ENCODE results near the gene ABR.
"Not testable (repeated sequence)": the region's sequence is repeated elsewhere in the genome, so short reads cannot be mapped to it uniquely, and the experiment has no call there.

ABR gene

GRCh38 chr17:1174263-1174880 lies 5.4 kb downstream of the ABR start:
- DNase-seq (ENCODE audit: extremely low read depth in 1 of 2, low read depth in 1 of 2): no peak

- DNase-seq (ENCODE audit: extremely low read depth in 1 of 2, low read depth in 1 of 2): no peak
Observed at GRCh38 chr17:1173432-1174262, 6.1 kb downstream of the ABR start.

DNA sequence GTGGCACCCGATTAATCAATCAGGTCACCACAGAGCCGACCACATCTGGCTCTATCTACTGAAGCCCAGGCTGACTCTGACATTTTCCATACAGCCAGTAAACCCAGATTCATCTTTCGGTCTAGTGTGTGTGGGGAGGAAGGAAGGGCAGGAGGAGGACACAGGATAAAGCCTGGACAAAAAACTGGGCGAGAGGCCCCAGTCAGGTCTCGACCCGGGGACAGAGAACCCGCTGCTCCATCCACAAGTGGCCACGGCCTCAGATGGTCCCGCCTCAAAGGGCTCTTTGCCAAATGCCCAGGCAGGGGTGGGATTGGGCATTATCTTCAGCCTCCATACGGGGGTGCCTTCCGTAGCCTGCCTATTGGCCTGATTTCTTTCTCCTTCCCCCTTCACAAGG lies 7.8 kb downstream of the ABR start:
- no peak for DNase-seq (ENCODE audit: extremely low read depth in 1 of 2, low read depth in 1 of 2)

DNA sequence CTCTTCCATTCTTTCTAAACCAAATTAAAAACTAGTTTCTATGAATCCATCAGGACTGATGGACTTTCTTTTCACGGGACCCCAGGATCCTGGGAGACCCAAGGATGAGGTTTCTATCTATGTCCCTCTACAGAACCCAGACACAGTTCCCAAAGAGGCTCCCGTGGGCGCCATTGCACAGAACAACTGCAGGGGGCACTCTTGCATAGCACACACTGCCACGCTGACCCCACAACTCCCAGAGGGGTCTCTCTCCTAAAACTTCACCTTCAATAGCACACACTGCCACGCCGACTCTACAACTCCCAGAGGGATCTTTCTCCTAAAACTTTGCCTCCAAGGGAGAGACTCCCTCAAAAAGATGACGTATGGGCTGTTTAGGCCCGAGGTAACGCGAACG lies 9.0 kb downstream of the ABR start:
- DNase-seq (ENCODE audit: extremely low read depth in 1 of 2, low read depth in 1 of 2): no peak

GRCh38 chr17:1169929-1170312 lies 9.9 kb downstream of the ABR start:
- DNase-seq (ENCODE audit: extremely low read depth in 1 of 2, low read depth in 1 of 2): no peak

DNA sequence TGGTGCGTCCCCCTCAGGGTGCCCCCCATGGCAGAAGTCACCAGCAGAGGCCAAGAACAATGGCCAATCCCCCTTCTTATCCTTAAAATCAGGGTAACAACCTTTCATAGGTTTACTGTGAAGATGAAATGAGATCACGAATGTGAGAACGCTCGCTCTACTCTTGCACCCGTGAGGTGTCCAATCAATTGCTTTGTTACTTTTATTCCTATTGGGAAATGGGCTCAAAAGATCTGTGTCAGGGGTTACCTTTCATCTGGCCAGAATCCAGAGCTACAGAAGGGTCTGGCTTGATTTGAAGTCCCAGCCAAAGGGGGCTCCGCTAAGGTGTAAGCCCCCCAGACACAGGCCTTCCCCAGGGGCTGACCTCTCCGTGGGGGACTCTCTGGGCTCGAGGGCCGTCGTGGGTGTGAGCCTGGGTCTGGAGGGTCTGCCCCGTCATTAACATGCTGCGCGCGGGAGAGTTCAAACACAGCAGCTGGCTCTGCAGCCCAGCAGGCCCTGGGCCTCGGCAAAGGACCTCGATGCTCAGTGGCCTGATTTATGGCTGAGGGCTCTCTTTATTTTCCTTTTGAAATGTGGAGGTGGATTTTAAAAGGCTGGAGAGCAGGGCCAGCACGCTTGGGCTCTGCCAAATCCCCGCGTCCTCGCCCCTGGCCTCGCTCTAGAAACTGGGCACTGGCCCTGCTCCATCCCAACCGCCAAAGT lies 10.4 kb downstream of the ABR start:
- DNase-seq (ENCODE audit: extremely low read depth in 1 of 2, low read depth in 1 of 2): no peak

- DNase-seq (ENCODE audit: extremely low read depth in 1 of 2, low read depth in 1 of 2): no peak
Observed at GRCh38 chr17:1168533-1169220, 11.1 kb downstream of the ABR start.

DNA sequence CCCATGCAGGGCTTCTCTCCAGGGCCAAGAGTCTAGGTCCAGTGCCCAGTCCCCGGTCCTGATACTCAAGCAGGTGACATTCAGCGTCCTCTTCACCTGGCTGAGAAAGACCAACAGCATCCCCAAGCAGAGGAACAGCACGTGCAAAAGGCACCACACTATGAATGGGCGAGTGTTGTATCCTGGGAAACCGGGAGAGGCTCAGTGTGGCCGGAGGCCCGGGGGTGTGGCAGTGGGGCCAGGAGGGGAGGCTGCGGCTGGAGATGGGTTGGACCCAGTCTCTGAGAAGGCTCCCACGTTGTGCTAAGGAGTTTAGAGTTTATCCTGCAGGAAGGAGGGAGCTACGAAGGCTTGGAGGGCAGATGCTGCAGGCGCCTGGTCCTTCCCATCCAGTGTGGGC lies 13.5 kb downstream of the ABR start:
- no peak for DNase-seq (ENCODE audit: extremely low read depth in 1 of 2, low read depth in 1 of 2)

DNA sequence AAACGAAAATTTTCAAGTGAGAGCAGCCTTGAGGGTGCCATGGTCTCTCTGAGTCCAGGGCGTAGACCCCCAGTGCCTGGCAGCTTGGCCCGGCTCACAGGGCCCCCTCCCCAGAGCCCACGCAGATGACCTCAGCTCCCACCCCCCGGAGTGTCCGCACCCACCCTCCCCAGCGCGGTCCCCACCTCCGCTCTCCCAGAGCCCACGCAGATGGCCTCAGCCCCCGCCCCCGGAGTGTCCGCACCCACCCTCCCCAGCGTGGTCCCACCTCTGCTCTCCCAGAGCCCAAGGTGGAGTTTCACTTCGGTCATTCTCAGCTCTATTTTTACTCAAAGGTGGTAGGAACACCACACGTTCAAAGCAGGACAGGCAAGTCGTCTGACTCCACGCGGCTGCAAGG lies 13.9 kb downstream of the ABR start:
- DNase-seq (ENCODE audit: extremely low read depth in 1 of 2, low read depth in 1 of 2): no peak

DNA sequence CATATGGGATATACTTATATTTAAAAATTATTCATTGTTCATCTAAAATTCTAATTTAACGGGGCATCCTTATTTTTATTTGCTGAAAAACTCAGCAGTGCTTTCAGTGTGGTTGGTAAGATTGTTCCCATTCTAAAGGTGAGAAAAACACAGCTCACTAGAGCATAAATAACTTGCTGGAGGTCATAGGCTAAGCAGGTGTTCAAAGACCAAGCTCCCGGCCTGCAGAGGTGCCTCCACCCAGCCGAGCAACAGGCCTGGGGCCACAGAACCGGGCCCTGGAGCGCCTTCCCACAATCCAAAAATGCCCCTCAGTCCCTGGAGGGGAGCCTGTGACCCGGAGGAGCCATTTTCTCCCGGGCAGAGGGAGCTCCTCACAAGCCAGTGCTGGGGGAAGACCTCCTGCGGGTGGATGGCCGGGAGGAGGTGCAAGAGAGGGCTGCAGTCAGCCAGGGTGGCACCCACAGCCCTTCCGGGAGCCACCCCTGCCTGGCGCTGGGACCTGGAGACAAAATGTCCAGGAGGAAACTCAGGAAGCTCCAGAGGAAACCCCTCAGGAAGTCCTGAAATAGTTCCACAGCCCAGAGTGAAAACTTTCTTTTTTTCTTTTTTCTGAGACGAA lies 14.7 kb downstream of the ABR start:
- DNase-seq (ENCODE audit: extremely low read depth in 1 of 2, low read depth in 1 of 2): no peak

DNA sequence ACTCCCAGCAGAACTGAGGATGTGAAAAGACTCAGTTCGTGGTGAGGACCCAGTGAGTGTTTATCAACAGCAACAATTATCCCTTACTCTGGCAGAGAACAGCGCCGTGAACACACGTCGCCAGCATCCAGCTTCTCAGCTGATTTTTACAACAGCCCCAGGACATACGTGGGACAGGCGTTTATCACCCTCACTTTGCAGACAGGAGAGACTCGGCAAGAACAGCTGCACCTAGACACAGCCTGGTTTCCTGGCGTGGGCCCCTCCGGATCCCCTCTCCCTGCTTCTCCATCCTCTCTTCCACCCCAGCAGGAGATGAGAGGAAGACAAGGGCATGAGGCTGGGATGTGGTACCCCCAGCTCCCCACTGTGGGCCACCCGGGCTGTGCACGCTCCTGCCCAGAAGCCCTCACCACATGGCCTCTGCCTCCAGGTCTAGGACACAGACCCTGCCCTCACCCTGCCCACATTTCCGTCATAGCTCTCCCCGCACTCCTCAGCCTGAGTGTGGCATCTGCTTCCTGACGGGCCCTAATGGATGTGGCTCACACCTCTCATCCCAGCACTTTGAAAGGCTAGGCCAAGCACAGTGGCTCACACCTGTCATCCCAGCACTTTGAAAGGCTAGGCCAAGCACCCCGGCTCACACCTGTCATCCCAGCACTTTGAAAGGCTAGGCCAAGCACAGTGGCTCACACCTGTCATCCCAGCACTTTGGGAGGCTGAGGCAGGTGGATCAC lies 17.5 kb downstream of the ABR start:
- no peak for DNase-seq (ENCODE audit: extremely low read depth in 1 of 2, low read depth in 1 of 2)

DNA sequence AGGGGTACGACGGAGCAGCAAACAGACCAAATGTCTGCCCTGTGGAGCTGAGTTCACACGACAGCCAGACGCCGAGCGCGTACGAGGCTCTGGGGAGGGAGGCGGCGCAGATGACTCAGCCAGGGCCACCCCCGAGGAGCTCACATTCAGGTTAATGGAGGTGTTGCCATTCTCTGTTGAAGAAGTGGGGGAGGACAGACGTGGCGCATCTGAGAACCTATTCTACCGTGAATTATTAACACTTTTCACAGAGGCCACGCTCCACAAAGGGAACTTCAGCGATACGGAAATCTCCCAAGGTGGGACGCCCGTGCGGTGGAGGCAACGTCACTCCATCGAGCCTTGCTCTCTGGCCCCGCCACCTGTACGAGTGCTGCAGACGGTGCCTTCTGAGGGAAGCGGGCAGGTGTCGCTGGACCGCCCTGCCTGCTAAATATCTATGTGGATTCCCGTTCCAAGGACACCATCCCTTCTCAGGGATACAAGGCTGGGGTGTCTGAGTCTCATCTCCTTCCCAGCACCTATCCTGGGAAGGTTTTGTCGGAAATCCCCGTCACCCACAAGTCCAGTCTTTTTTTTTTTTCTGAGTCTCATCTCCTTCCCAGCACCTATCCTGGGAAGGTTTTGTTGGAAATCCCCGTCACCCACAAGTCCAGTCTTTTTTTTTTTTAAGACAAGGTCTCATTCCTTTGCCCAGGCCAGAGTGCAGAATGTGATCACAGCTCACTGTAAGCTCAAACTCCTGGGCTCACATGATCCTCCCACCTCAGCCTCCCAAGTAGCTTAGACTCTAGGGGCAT lies 19.0 kb downstream of the ABR start:
- DNase-seq (ENCODE audit: extremely low read depth in 1 of 2, low read depth in 1 of 2): no peak

- DNase-seq (ENCODE audit: extremely low read depth in 1 of 2, low read depth in 1 of 2): no peak
Observed at GRCh38 chr17:1159431-1160180, 20.2 kb downstream of the ABR start.

DNA sequence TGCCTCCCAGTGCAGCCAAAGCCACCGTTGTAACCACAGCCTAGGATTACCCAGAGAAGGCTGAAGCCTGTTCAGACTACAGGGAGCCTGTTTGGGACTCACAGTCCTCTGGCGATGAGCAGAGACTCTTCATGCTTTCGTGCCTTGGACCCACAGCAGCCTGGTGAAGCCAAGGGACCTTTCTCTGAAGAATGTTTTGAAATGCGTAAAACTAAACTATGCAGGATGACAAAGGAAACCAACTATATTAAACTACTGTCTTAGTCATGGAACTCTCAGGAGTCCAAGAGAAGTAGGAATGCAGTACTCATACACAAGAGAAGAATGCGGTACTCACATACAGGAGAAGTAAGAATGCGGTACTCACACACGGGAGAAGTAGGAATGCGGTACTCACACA lies 20.9 kb downstream of the ABR start:
- DNase-seq (ENCODE audit: extremely low read depth in 1 of 2, low read depth in 1 of 2): no peak

- DNase-seq (ENCODE audit: extremely low read depth in 1 of 2, low read depth in 1 of 2): no peak
Observed at GRCh38 chr17:1156864-1157263, 22.9 kb downstream of the ABR start.

GRCh38 chr17:1154704-1155103 lies 25.1 kb downstream of the ABR start:
- no peak for DNase-seq (ENCODE audit: extremely low read depth in 1 of 2, low read depth in 1 of 2)

GRCh38 chr17:1153795-1154546 lies 25.8 kb downstream of the ABR start:
- DNase-seq (ENCODE audit: extremely low read depth in 1 of 2, low read depth in 1 of 2): no peak

GRCh38 chr17:1152582-1152981 lies 27.2 kb downstream of the ABR start:
- not testable (repeated sequence) for DNase-seq (ENCODE audit: extremely low read depth in 1 of 2, low read depth in 1 of 2)
